Fibroblast of mammary gland (primary cell): Measurements from ENCODE around the gene EML3.

ENCODE experiments used
- DNase-seq: peaks from one replicate; pipeline ENCODE4 v3.0.0-alpha.2; 2010; ENCODE audit warnings: low read depth
- H3K4me3 ChIP-seq: 2 replicates; pipeline ENCODE4 v1.5.1; 2011; ENCODE audit warnings: low read depth, mild to moderate bottlenecking, low read length, moderate library complexity; ENCODE audit not compliant: control insufficient read depth
- TF ChIP-seq, protein P1 (sequence below): conservative IDR thresholded peaks from 2 replicates; pipeline ENCODE4 v1.5.1; 2011; ENCODE audit warnings: low read depth, low read length, inconsistent platforms; ENCODE audit not compliant: control insufficient read depth, insufficient read depth

EML3 gene

DNA sequence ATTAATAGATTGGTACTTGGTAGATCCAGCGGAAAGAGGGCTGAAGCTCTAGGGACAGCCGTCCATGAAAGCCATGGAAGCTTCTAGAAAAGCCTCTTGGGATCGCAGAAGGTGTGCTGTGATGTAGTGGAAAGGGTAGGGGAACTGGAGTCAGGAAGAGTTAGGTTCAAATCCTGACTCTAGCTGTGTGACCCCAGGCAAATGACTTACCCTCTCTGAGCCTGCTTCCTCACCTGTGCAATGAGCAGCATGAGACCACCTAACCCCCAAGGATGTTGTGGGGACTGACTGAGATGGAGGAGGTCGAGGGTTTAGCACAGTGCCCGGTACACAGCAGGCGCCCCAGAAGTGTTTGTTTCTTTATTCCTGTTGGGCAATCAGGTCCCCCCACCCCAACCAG, 2.2 kb downstream of the EML3 start:
- no peak for DNase-seq
- no peak overlapping the region for H3K4me3 ChIP-seq
- TF ChIP-seq, protein P1, sequence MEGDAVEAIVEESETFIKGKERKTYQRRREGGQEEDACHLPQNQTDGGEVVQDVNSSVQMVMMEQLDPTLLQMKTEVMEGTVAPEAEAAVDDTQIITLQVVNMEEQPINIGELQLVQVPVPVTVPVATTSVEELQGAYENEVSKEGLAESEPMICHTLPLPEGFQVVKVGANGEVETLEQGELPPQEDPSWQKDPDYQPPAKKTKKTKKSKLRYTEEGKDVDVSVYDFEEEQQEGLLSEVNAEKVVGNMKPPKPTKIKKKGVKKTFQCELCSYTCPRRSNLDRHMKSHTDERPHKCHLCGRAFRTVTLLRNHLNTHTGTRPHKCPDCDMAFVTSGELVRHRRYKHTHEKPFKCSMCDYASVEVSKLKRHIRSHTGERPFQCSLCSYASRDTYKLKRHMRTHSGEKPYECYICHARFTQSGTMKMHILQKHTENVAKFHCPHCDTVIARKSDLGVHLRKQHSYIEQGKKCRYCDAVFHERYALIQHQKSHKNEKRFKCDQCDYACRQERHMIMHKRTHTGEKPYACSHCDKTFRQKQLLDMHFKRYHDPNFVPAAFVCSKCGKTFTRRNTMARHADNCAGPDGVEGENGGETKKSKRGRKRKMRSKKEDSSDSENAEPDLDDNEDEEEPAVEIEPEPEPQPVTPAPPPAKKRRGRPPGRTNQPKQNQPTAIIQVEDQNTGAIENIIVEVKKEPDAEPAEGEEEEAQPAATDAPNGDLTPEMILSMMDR = no peak

DNA sequence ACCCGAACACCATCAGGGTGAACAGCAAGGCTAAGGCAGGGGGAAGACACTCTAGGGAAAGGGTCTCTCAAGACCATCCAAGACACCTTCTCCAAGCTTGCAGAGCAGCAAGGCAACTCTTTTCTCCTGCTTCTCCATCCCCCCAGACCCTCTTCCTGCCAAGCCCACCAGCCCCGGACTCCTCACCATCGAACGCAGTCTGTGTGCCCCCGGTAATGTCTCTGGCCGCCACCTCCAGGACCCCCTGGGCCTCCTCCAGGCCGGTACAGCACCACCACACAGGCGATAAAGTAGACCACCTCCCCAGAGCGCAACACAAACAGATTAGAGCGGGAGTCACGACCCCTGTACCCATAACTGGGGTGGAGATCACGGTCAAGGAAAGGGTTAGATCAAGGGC, 3.8 kb downstream of the EML3 start:
- H3K4me3 ChIP-seq = no peak overlapping the region
- DNase-seq = no peak
- TF ChIP-seq, protein P1 = no peak

DNA sequence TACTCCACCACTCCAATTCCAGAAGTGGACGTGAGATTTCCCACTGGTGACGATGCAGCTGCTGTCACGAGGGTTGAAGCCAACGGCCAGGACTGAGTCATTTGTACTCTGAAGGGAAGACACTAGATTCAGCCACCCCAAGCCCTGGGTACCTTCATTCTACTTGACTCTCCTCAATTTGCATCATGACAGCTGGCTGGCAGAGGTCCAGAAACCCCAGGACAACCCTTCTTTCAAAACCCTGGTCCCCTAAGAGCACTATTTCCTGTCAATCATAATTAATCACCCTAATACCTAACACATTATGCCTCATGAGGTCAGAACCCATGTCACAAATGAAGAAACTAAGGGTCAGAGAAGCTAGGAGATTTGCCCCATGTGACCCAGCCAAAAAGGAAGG, 4.9 kb downstream of the EML3 start:
- TF ChIP-seq, protein P1 = no peak
- DNase-seq = no peak
- no peak overlapping the region for H3K4me3 ChIP-seq

DNA sequence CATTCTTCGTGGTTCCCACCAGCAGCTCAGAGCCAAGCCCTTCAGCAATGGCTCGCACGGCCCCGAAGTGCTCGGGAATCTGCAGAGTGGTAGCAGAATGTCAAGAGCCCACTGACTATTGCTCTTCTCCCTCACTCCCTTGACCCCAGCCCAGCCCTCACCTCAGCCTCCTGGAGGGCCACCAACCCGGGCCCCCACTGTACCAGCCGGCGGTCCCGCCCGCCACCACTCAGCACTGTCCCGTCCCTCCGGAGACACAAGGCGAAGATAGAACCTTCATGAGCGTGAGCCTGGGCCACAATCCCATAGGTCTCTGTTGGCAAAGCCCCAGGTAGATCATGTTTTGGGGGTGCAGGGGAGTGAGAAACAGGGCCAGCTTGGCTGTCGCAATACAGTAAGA, 6.7 kb downstream of the EML3 start:
- TF ChIP-seq, protein P1 = no peak
- H3K4me3 ChIP-seq = no peak overlapping the region
- no peak for DNase-seq

DNA sequence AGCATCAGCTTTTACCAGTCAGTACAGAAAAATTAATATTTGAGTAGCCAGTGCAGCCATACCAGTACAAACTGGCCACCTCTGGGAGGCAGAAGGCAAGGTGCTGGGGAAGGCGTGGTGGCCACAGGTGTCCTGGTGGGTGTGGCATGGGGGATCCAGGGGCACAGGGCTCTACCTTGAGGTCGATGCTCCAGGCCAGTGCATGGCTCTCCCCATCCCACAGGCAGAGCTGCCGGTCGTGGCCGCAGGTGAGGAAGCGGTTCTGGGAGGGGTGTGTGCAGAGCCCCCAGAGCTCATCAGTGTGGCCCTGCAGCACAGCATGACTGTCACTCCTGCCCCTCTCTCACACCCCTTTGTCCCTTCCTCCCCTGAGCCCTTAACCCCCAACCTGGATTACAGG, 7.1 kb downstream of the EML3 start:
- no peak for DNase-seq
- TF ChIP-seq, protein P1 = no peak
- H3K4me3 ChIP-seq = no peak overlapping the region

DNA sequence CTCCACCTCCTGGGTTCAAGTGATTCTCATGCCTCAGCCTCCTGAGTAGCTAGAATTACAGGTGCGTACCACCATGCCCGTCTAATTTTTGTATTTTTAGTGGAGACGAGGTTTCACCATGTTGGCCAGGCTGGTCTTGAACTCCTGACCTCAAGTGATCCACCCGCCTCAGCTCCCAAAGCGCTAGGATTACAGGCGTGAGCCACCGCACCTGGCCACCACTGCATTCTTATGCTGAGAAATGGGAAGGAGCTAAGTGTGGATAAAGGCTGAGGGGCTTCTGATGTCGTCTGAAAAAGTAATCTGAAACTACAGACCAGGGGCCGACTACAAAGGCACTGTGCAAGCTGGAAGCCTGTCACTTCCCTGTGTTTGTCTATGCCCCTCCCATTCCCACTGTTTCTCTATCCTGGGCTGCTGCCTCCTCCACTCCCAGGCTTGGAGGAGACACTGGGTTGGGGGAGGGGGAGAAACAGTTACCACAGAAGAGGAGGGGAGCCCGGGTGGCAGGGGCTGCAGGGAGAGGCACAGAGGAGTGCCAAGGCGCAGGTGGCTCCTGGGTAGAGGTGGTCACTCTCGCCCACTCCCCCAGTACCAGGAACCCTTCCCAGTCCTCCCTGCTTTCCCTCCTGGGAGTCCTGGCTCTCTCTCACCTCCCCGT, 8.0 kb downstream of the EML3 start:
- no peak for DNase-seq
- H3K4me3 ChIP-seq = no peak overlapping the region
- TF ChIP-seq, protein P1 = no peak
